Stimulated activated CD4-positive, alpha-beta T cell treated with anti-CD3 and anti-CD28 coated beads, TNF-alpha, amount 100 ng/mL, for 48 hours (primary cell): ENCODE results near the gene ABCB1.
"Not testable (repeated sequence)": the region's sequence is repeated elsewhere in the genome, so short reads cannot be mapped to it uniquely, and the experiment has no call there.

Experiments
- DNase-seq, 3 donors: peaks; one replicate each; pipeline ENCODE4 v3.0.0-alpha.2; 2020; ENCODE audit warnings: low read depth in 3 of 3

The ABCB1 gene

GRCh38 chr7:87575521-87575920 lies 25.2 kb downstream of the ABCB1 start:
- no peak for DNase-seq

GRCh38 chr7:87574630-87575029 lies 26.1 kb downstream of the ABCB1 start:
- DNase-seq, result no peak

- DNase-seq, result not testable (repeated sequence)
Observed at GRCh38 chr7:87572513-87572912, 28.2 kb downstream of the ABCB1 start.

GRCh38 chr7:87570178-87570577 lies 30.5 kb downstream of the ABCB1 start:
- DNase-seq, result no peak

- DNase-seq, result no peak
Observed at GRCh38 chr7:87567052-87567451, 33.6 kb downstream of the ABCB1 start.

- DNase-seq, result no peak
Observed at GRCh38 chr7:87566311-87566900, 34.3 kb downstream of the ABCB1 start.

GRCh38 chr7:87565877-87566276 lies 34.8 kb downstream of the ABCB1 start:
- DNase-seq, result no peak

GRCh38 chr7:87564296-87564963 lies 36.3 kb downstream of the ABCB1 start:
- peak in 1 of 3 donors; percentile 8 for DNase-seq

GRCh38 chr7:87561702-87562101 lies 39.0 kb downstream of the ABCB1 start:
- DNase-seq, result no peak

GRCh38 chr7:87561102-87561501 lies 39.6 kb downstream of the ABCB1 start:
- DNase-seq, result no peak

GRCh38 chr7:87552351-87552900 lies 48.3 kb downstream of the ABCB1 start:
- DNase-seq, result no peak

GRCh38 chr7:87548123-87548919 lies 52.4 kb downstream of the ABCB1 start:
- DNase-seq, result no peak

- DNase-seq, result no peak
Observed at GRCh38 chr7:87545760-87546159, 54.9 kb downstream of the ABCB1 start.

- DNase-seq, result no peak
Observed at GRCh38 chr7:87543623-87544022, 57.1 kb downstream of the ABCB1 start.

- DNase-seq, result no peak
Observed at GRCh38 chr7:87541648-87542047, 59.0 kb downstream of the ABCB1 start.

- DNase-seq, result no peak
Observed at GRCh38 chr7:87538052-87538451, 62.6 kb downstream of the ABCB1 start.

GRCh38 chr7:87534072-87534471 lies 66.6 kb downstream of the ABCB1 start:
- DNase-seq, result no peak

GRCh38 chr7:87530126-87530525 lies 70.6 kb downstream of the ABCB1 start:
- DNase-seq, result no peak

GRCh38 chr7:87528730-87529129 lies 72.0 kb downstream of the ABCB1 start:
- DNase-seq, result no peak

GRCh38 chr7:87518735-87519134 lies 81.9 kb downstream of the ABCB1 start:
- DNase-seq, result no peak

GRCh38 chr7:87517891-87518290 lies 82.8 kb downstream of the ABCB1 start:
- DNase-seq, result no peak

GRCh38 chr7:87517136-87517815 lies 83.4 kb downstream of the ABCB1 start:
- DNase-seq, result no peak
